Thyroid gland (tissue), 4 donors: ENCODE measurements around the gene EDEM3. TPM values are rescaled to one million over a fixed set of nuclear protein-coding genes. Genes with fewer than 3 reads are reported as not detected.

Experiments
- DNase-seq, 2 donors: peaks; one replicate each; pipeline ENCODE4 v3.0.0-alpha.2; 2019
- H3K27ac ChIP-seq, 3 donors: fragments of 200-600 bp; sonication (generic); 1 replicate in 2 of 3; 2 replicates in 1 of 3; pipeline ENCODE4 v1.5.1; 2016 to 2019; ENCODE audit warnings: mild to moderate bottlenecking in 1 of 3, moderate library complexity in 1 of 3
- H3K27me3 ChIP-seq: fragments of 200-600 bp; sonication (generic); one replicate; pipeline ENCODE4 v1.5.1; 2019
- H3K36me3 ChIP-seq, 2 donors: fragments of 200-600 bp; sonication (generic); one replicate each; pipeline ENCODE4 v1.5.1; 2016 to 2019
- H3K4me1 ChIP-seq, 2 donors: fragments of 200-600 bp; sonication (generic); one replicate each; pipeline ENCODE4 v1.5.1; 2017 to 2019
- H3K4me3 ChIP-seq, 3 donors: fragments of 200-600 bp; sonication (generic); replicated peaks in 1 of 3; 1 replicate in 2 of 3; 2 replicates in 1 of 3; pipeline ENCODE4 v1.5.1; 2016; ENCODE audit warnings: mild to moderate bottlenecking in 1 of 3
- H3K9me3 ChIP-seq: fragments of 200-600 bp; sonication (generic); one replicate; pipeline ENCODE4 v1.5.1; 2017
- POLR2A ChIP-seq, 2 donors: fragments of 450-650 bp; IDR thresholded peaks; one replicate each; pipeline ENCODE4 v1.6.1; 2017; ENCODE audit warnings: antibody characterized with exemption in 2 of 2, mild to moderate bottlenecking in 2 of 2, moderate library complexity in 1 of 2
- WGBS, 2 donors: methylation state at CpG; one replicate each; pipeline ENCODE4 v1.1.5; 2017; 5-methylcytosine and 5-hydroxymethylcytosine counted together
- intact Hi-C: fragments of 100-400 bp; cut with DNase I; formaldehyde crosslinking; loops from one replicate; pipeline ENCODE4 v1.15.1; 2023
- total RNA-seq, 4 donors: library from RNA; depleted of rRNA; stranded (reverse); fragments of >200 nt; gene quantifications; one replicate each; pipeline ENCODE4 v1.2.3, GENCODE V29; 2016
- TF ChIP-seq, protein P1 (sequence below), 6 experiments: fragments of 200-600 bp in 3 of 6; fragments of 450-650 bp in 3 of 6; sonication (generic) in 3 of 6; IDR thresholded peaks; one replicate each; pipeline ENCODE4 v1.5.1; 2016 to 2019; ENCODE audit warnings: antibody characterized with exemption in 6 of 6, mild to moderate bottlenecking in 2 of 6, inconsistent platforms in 1 of 6, moderate library complexity in 1 of 6

Gene EDEM3
- total RNA-seq, 4 donors from 2014 or later, result 29.3 to 43.0 (median 35.9) TPM

DNA sequence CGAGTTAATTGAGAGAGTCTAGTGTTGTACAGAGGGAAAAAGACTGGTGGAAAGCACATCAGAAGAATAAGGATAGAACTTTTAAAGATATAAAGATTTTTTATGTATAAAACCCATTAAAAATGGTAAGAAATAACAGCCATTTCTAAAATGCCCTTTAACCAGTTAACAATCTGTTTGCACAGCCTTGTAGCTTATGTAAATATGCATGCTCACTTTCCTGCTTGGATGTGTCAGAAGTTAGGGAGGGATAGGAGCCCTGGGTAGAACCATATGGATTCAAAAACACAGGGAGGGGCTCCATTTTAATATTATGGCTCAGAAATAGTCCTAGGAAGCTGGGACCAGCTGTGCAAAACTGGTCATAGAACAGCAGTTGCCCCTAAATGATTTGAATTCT, 4.5 kb upstream of the EDEM3 start:
- 65 to 68% methylated on average over 1 of the region's 1 CpG for whole genome bisulfite sequencing, 2 donors
- TF ChIP-seq POLR2A (IDR thresholded peaks at IDR 0.05), result no peak
- TF ChIP-seq, protein P1, sequence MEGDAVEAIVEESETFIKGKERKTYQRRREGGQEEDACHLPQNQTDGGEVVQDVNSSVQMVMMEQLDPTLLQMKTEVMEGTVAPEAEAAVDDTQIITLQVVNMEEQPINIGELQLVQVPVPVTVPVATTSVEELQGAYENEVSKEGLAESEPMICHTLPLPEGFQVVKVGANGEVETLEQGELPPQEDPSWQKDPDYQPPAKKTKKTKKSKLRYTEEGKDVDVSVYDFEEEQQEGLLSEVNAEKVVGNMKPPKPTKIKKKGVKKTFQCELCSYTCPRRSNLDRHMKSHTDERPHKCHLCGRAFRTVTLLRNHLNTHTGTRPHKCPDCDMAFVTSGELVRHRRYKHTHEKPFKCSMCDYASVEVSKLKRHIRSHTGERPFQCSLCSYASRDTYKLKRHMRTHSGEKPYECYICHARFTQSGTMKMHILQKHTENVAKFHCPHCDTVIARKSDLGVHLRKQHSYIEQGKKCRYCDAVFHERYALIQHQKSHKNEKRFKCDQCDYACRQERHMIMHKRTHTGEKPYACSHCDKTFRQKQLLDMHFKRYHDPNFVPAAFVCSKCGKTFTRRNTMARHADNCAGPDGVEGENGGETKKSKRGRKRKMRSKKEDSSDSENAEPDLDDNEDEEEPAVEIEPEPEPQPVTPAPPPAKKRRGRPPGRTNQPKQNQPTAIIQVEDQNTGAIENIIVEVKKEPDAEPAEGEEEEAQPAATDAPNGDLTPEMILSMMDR (IDR thresholded peaks at IDR 0.05), result no peak
- no peaks in the 10 kb centered on the region for H3K9me3 ChIP-seq
- DNase-seq, result no peak
- intact Hi-C loops, result no loop called here
- H3K4me3 ChIP-seq, result no peak overlapping the region
- no peaks in the 10 kb centered on the region for H3K27me3 ChIP-seq
- no peak overlapping the region for H3K27ac ChIP-seq
- H3K36me3 ChIP-seq, result no peaks in the 10 kb centered on the region
- peaks cover 0 to 4% of the 10 kb centered on the region in 2 donors for H3K4me1 ChIP-seq

DNA sequence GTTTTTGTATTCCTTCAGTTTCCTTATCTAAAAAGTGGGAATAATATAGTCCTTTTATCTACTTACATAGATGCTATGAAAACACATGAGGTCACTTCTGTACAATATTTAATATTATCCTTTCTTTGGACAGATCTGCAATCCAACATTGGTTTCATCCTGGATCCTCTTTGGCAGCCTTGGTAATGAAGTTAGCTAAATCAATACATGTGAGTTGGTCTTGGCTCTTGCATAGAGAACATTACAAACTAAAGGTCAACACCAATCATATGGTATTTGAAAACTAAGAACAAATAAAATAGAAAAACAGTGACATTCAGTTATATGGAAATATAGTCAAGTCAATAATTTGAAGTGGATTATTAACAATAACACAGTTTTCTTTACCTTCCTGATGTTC, 3.2 kb upstream of the EDEM3 start:
- Histone ChIP-seq H3K9me3 (no peaks in the 10 kb centered on the region), H3K27me3 (no peaks in the 10 kb centered on the region), H3K27ac (no peak overlapping the region), H3K4me1 (peaks cover 5 to 13% of the 10 kb centered on the region in 2 donors), H3K4me3 (no peak overlapping the region), H3K36me3 (no peaks in the 10 kb centered on the region)
- TF ChIP-seq POLR2A (IDR thresholded peaks at IDR 0.05), result no peak
- TF ChIP-seq, protein P1 (IDR thresholded peaks at IDR 0.05), result no peak
- no peak for DNase-seq
- intact Hi-C loops, result no loop called here

DNA sequence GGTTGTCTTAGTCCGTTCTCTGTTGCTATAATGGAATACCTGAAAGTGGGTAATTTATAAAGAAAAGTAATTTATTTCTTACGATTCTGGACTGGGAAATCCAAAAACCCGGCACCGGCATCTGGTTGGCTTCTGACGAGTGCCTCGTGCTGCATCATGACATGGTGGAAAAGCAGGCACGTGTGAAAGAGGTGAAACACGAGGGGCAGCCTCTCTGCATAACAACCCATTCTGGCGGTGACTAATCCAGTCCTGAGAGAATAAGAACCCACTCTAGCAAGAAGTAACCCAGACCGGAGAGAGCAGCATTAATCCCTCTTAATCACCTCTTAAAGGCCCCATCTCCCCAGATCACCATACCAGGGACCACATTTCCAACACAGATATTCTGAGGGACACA, 2.7 kb upstream of the EDEM3 start:
- no peak for TF ChIP-seq POLR2A (IDR thresholded peaks at IDR 0.05)
- TF ChIP-seq, protein P1 (IDR thresholded peaks at IDR 0.05), result no peak
- H3K36me3 ChIP-seq, result no peaks in the 10 kb centered on the region
- H3K4me1 ChIP-seq, result peaks cover 5 to 17% of the 10 kb centered on the region in 2 donors
- H3K27ac ChIP-seq, result no peak overlapping the region
- no peak overlapping the region for H3K4me3 ChIP-seq
- 69 to 74% methylated on average over 10 of the region's 10 CpGs for WGBS, 2 donors
- H3K9me3 ChIP-seq, result no peaks in the 10 kb centered on the region
- DNase-seq, result no peak
- no peaks in the 10 kb centered on the region for H3K27me3 ChIP-seq
- intact Hi-C loops, result no loop called here

DNA sequence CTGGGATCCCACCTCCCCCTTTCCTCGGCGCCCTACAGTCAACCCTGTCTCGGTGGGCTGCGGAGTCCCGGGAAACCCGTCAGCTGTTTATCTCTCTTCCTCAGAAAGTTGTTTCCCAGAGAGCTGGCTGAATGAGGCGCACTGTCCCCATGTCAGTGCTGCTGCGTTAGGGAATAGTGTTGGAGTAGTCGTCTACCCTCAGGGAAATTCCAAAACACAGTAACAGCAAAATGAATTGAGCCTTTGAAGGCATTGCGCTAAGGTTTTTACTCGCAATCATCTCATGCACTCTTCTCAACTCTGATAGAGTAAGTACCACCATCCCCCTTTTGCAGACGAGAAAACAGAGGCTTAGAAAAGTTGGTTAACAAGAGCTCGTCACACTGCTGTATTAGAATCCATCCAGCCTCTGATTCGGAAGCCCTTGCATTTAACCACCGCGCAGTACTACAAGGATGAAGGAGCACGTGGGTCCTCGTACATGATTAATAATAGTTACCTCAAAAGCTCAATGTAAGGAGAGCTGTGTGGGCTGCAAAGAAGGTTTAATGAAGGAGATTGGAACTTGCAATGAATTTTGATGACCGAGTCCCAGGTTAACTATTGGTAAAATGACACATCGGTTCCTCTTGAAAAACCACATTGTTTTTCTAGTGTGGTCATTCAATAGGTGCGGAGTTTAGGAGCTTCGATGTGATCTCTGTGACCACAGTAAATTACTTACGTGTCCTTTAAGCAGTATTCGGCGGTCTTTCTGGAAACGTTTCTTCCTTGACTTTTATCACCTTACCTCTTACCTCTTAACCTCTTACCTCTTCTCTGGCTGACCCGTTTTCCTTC, 788 bp upstream of the EDEM3 start:
- TF ChIP-seq, protein P1 (IDR thresholded peaks at IDR 0.05), result peak in 1 of 6 experiments; percentile 10
- TF ChIP-seq POLR2A (IDR thresholded peaks at IDR 0.05), result peak in 1 of 2 donors; percentile 31
- peak overlapping the region; percentile 24 to 57 (median 34) for H3K4me3 ChIP-seq
- no peaks in the 10 kb centered on the region for H3K36me3 ChIP-seq
- WGBS, 2 donors, result 2 to 4% methylated on average over 24 to 25 of the region's 27 CpGs
- intact Hi-C loops, result no loop called here
- peaks cover 5 to 17% of the 10 kb centered on the region in 2 donors for H3K4me1 ChIP-seq
- H3K9me3 ChIP-seq, result no peaks in the 10 kb centered on the region
- H3K27ac ChIP-seq, result peak overlapping the region; percentile 42 to 83 (median 51)
- H3K27me3 ChIP-seq, result no peaks in the 10 kb centered on the region
- DNase-seq, result peak in 1 of 2 donors; percentile 8
